K562 (cell line): ENCODE results near the gene ROM1. TPM values are rescaled to one million over a fixed set of nuclear protein-coding genes. Genes with fewer than 3 reads are reported as not detected.

ENCODE experiments used
- BCLAF1 ChIP-seq, 2 experiments: fragments of 450-650 bp in 1 of 2; IDR thresholded peaks; 2 replicates each; pipeline ENCODE4 v1.6.1; 2011 to 2017; ENCODE audit warnings: low read depth in 2 of 2, antibody characterized with exemption in 1 of 2, borderline replicate concordance in 1 of 2, low read length in 1 of 2, mild to moderate bottlenecking in 1 of 2, mixed read lengths in 1 of 2; ENCODE audit not compliant: control insufficient read depth in 1 of 2
- CREM ChIP-seq: IDR thresholded peaks from 2 replicates; pipeline ENCODE4 v1.6.1; 2014; ENCODE audit warnings: antibody characterized with exemption, low read depth
- DDX20 ChIP-seq: fragments of 450-650 bp; IDR thresholded peaks from 2 replicates; pipeline ENCODE4 v1.6.1; 2016; ENCODE audit warnings: missing genetic modification characterization, low read depth, mild to moderate bottlenecking, missing compliant biosample characterization, moderate library complexity
- EHMT2 ChIP-seq: fragments of 450-650 bp; IDR thresholded peaks from 2 replicates; pipeline ENCODE4 v1.6.1; 2018; ENCODE audit warnings: antibody characterized with exemption
- EP400 ChIP-seq: fragments of 450-650 bp; IDR thresholded peaks from 2 replicates; pipeline ENCODE4 v1.6.1; 2017; ENCODE audit warnings: antibody characterized with exemption, mild to moderate bottlenecking, moderate library complexity
- ESRRA ChIP-seq: fragments of 450-650 bp; IDR thresholded peaks from 2 replicates; pipeline ENCODE4 v1.6.1; 2014; ENCODE audit warnings: low read depth, mild to moderate bottlenecking, moderate library complexity, borderline replicate concordance
- IFI16 ChIP-seq: fragments of 250-450 bp; sonication (Bioruptor Pico); IDR thresholded peaks from 2 replicates; pipeline ENCODE4 v2.1.2; 2022; ENCODE audit warnings: mild to moderate bottlenecking, inconsistent platforms
- KAT2B ChIP-seq: IDR thresholded peaks from one replicate; pipeline ENCODE4 v1.6.1; 2012; ENCODE audit warnings: low read depth, mild to moderate bottlenecking, control low read depth, inconsistent platforms, low read length, moderate library complexity
- PHTF2 ChIP-seq: fragments of 250-450 bp; sonication (Bioruptor Pico); IDR thresholded peaks from 2 replicates; pipeline ENCODE4 v1.5.0; 2021; ENCODE audit warnings: mild to moderate bottlenecking
- RBM34 ChIP-seq: fragments of 200-400 bp; formaldehyde crosslinking; IDR thresholded peaks from 2 replicates; pipeline ENCODE4 v1.6.1; 2018; ENCODE audit warnings: low read length, borderline replicate concordance; ENCODE audit not compliant: insufficient read depth
- ZNF184 ChIP-seq: sonication (generic); formaldehyde crosslinking; IDR thresholded peaks from 2 replicates; pipeline ENCODE4 v1.5.0; 2020; ENCODE audit warnings: missing genetic modification reagents
- ZNF586 ChIP-seq: fragments of 450-650 bp; formaldehyde crosslinking; conservative IDR thresholded peaks from 2 replicates; pipeline ENCODE4 v1.4.0; 2020; ENCODE audit warnings: mild to moderate bottlenecking, moderate library complexity
- ZNF707 ChIP-seq: fragments of 250-450 bp; sonication (Bioruptor Pico); conservative IDR thresholded peaks from 2 replicates; pipeline ENCODE4 v1.8.0; 2022; ENCODE audit warnings: inconsistent platforms, mild to moderate bottlenecking, moderate library complexity
- polyA plus RNA-seq, 8 experiments: library from polyadenylated mRNA; depleted of rRNA in 4 of 8; stranded (reverse) in 5 of 8; unstranded in 3 of 8; fragments of >200 nt; fragmentation: Nextera tagmentation in 2 of 8; fragmentation: Illumina TruSeq in 1 of 8; extraction: Ambion mirVana in 2 of 8; extraction: Trizol in 1 of 8; gene quantifications; 2 replicates each; pipeline versions ENCODE4 v1.2.1 to v1.2.3, GENCODE V29; 2011 to 2014; ENCODE audit warnings: inconsistent platforms in 1 of 8, missing spikeins in 1 of 8
- total RNA-seq, 7 experiments: library from RNA; depleted of rRNA in 6 of 7; stranded (reverse); fragments of >200 nt in 6 of 7; fragmentation: Illumina TruSeq in 2 of 7; extraction: Trizol in 2 of 7; gene quantifications; 2 replicates each; pipeline versions ENCODE4 v1.2.1 to v1.2.3, GENCODE V29; 2011 to 2021; ENCODE audit warnings: low replicate concordance in 1 of 7
- TF ChIP-seq, protein P1 (sequence below): fragments of 250-450 bp; sonication (Bioruptor Pico); IDR thresholded peaks from 2 replicates; pipeline ENCODE4 v1.4.0; 2020; ENCODE audit warnings: mild to moderate bottlenecking, moderate library complexity
- TF ChIP-seq, protein P2 (sequence below): fragments of 250-450 bp; sonication (Bioruptor Pico); IDR thresholded peaks from 2 replicates; pipeline ENCODE4 v1.4.0; 2020; ENCODE audit warnings: mild to moderate bottlenecking
- TF ChIP-seq, protein P3 (sequence below): fragments of 450-650 bp; IDR thresholded peaks from 2 replicates; pipeline ENCODE4 v1.6.1; 2016; ENCODE audit warnings: mild to moderate bottlenecking

Gene ROM1
- total and polyA plus RNA-seq, 9 of the 15 experiments (the other 6 are each of a cell fraction or from before 2014, with no cell fraction given), result 0.75 to 4.0 (median 2.6) TPM

- TF ChIP-seq, protein P1, sequence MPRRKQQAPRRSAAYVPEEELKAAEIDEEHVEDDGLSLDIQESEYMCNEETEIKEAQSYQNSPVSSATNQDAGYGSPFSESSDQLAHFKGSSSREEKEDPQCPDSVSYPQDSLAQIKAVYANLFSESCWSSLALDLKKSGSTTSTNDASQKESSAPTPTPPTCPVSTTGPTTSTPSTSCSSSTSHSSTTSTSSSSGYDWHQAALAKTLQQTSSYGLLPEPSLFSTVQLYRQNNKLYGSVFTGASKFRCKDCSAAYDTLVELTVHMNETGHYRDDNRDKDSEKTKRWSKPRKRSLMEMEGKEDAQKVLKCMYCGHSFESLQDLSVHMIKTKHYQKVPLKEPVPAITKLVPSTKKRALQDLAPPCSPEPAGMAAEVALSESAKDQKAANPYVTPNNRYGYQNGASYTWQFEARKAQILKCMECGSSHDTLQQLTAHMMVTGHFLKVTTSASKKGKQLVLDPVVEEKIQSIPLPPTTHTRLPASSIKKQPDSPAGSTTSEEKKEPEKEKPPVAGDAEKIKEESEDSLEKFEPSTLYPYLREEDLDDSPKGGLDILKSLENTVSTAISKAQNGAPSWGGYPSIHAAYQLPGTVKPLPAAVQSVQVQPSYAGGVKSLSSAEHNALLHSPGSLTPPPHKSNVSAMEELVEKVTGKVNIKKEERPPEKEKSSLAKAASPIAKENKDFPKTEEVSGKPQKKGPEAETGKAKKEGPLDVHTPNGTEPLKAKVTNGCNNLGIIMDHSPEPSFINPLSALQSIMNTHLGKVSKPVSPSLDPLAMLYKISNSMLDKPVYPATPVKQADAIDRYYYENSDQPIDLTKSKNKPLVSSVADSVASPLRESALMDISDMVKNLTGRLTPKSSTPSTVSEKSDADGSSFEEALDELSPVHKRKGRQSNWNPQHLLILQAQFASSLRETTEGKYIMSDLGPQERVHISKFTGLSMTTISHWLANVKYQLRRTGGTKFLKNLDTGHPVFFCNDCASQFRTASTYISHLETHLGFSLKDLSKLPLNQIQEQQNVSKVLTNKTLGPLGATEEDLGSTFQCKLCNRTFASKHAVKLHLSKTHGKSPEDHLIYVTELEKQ (CRISPR knock-in tag), result no peak
- no peak for TF ChIP-seq ZNF586 (CRISPR knock-in tag)
- TF ChIP-seq KAT2B, result no peak
- TF ChIP-seq, protein P2, sequence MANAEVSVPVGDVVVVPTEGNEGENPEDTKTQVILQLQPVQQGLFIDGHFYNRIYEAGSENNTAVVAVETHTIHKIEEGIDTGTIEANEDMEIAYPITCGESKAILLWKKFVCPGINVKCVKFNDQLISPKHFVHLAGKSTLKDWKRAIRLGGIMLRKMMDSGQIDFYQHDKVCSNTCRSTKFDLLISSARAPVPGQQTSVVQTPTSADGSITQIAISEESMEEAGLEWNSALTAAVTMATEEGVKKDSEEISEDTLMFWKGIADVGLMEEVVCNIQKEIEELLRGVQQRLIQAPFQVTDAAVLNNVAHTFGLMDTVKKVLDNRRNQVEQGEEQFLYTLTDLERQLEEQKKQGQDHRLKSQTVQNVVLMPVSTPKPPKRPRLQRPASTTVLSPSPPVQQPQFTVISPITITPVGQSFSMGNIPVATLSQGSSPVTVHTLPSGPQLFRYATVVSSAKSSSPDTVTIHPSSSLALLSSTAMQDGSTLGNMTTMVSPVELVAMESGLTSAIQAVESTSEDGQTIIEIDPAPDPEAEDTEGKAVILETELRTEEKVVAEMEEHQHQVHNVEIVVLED (CRISPR knock-in tag), result no peak
- TF ChIP-seq CREM, result peak; percentile 4; the same call in 1 of the 2 replicates
- no peak for TF ChIP-seq ZNF707 (CRISPR knock-in tag)
- no peak; a peak in 1 of 4 replicates for TF ChIP-seq BCLAF1 (IDR thresholded peaks at IDR 0.05; ENCODE audit: borderline replicate concordance in 1 of 2, control insufficient read depth in 1 of 2, low read depth in 2 of 2, low read length in 1 of 2)
- no peak for TF ChIP-seq IFI16
- TF ChIP-seq PHTF2 (CRISPR knock-in tag), result no peak
- no peak for TF ChIP-seq ZNF184 (CRISPR knock-in tag)
- TF ChIP-seq, protein P3, sequence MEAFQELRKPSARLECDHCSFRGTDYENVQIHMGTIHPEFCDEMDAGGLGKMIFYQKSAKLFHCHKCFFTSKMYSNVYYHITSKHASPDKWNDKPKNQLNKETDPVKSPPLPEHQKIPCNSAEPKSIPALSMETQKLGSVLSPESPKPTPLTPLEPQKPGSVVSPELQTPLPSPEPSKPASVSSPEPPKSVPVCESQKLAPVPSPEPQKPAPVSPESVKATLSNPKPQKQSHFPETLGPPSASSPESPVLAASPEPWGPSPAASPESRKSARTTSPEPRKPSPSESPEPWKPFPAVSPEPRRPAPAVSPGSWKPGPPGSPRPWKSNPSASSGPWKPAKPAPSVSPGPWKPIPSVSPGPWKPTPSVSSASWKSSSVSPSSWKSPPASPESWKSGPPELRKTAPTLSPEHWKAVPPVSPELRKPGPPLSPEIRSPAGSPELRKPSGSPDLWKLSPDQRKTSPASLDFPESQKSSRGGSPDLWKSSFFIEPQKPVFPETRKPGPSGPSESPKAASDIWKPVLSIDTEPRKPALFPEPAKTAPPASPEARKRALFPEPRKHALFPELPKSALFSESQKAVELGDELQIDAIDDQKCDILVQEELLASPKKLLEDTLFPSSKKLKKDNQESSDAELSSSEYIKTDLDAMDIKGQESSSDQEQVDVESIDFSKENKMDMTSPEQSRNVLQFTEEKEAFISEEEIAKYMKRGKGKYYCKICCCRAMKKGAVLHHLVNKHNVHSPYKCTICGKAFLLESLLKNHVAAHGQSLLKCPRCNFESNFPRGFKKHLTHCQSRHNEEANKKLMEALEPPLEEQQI, result no peak
- TF ChIP-seq RBM34, result no peak
- no peak for TF ChIP-seq EP400
- TF ChIP-seq EHMT2, result no peak
- TF ChIP-seq DDX20 (tag), result no peak
- no peak for TF ChIP-seq ESRRA
Measured at GRCh38 chr11:62612366-62613290, at the start of gene ROM1, which contains the start of gene EML3 (continued).
